ENCODE measurements around the gene PDCD4.
"Not testable (repeated sequence)": the region's sequence is repeated elsewhere in the genome, so short reads cannot be mapped to it uniquely, and the experiment has no call there.

Gene PDCD4

DNA sequence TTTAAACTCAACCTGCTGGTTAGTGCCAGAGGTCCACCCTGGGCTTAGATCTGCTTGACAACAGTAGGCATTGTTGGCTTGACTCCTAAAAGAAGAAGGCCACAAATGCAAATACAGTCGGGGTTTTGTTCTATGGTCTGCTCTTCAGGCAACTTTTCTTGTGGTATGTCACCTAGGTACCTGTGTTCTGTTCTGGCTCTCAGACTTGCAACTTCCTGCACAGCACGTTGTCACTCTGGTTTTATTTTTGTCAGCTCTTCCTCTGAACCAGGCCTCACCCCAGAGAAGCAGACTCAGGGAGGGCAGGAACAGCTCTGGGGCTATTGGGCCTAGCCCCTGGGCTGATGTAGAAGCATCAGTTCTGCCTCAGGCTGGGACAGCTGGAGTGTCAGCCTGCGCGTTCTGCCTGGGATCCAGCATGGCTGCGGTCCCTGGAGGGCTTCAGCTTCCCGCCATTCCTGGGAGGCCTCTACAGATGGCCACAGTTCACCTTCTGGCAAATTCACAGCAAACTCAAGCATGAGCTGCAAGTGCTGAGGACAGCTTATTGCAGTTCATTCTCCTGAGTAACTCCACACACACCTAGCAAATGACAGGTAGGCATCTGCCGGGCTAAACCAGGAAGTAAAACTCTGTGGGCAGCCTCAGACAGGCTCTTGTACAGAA is 11.0 kb upstream of the PDCD4 start:
- no peak for DNase-seq

- no peak for DNase-seq
Measured at GRCh38 chr10:110861476-110861875, 10.3 kb upstream of the PDCD4 start.

DNA sequence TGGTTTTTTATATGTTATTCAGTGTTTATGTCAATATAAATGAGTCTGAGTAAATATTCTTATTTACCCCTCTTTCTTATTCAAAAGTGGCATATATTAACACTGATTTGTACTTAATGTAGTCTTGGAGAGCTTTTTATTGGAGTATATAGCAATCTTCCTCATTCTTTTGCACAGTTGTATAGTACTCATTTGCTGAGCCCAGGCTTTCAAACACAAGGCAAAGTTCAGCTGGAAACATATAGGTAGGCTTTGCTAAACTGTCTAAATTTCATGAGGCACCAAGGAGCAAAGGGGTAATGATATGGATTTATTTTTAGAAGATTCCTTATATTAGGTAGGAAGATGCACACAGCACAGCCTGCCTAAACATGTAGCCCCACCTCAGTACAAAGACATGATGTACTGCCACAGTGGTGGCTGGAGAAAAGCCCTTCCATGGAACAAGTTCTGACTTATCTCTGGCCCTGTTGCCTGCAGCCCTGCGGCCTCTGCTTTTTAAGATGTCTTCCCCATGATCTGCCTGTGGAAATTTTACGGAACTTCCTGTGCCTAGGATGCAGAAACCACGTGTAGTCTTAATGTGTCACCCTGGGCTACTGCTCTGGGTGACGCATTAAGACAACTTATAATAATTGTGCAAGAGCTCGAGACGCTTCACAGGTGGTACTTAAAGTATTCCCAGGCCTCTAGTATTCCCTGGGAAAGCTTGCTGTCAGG is 9.6 kb upstream of the PDCD4 start:
- DNase-seq = no peak

- no peak for DNase-seq
Measured at GRCh38 chr10:110862961-110863360, 8.8 kb upstream of the PDCD4 start.

DNA sequence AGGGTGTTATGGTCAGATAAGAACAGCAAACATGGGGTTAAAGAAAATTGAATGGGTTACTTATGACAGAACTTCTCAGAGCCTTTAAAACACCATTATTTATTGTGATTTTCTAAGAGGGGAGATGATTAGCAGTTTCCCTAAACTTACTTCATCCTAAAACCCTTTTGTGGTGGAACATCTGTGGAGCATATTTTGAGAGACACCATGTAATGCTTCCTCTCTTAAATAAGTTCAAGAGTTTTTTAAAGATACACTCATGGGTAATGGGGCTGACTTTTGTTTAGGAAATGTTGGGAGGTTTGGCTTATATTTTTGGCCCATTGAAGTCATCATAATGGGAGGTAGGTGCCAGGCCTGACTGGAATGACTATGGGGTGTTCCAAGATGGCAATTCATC is 8.4 kb upstream of the PDCD4 start:
- no peak for DNase-seq

- no peak for DNase-seq
Measured at GRCh38 chr10:110863956-110864355, 7.8 kb upstream of the PDCD4 start.

DNA sequence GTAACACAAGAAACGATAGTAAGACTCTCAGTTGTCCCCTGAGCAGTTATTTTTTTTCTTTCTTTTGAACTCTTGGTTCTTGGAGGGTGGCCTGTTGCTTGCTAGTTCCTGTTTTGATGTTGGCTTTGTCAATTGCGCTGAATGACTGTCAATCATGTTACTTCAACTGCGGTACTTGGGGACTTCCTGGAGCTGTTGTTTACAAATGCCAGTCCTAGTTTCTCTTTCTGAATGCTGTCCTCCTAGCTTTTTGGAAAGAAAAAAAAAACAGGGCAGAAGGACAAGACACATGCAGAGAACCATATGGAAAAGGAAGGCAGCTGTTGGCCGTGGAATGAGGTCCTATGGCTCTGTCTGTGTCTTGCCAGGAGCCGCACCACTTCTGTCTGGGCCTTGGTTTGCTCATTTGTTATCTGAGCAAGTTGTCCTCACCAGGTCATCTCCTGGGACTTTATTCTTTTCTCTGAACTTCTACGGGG is 7.0 kb upstream of the PDCD4 start:
- DNase-seq = peak in 1 of 51 donors; percentile 28

DNA sequence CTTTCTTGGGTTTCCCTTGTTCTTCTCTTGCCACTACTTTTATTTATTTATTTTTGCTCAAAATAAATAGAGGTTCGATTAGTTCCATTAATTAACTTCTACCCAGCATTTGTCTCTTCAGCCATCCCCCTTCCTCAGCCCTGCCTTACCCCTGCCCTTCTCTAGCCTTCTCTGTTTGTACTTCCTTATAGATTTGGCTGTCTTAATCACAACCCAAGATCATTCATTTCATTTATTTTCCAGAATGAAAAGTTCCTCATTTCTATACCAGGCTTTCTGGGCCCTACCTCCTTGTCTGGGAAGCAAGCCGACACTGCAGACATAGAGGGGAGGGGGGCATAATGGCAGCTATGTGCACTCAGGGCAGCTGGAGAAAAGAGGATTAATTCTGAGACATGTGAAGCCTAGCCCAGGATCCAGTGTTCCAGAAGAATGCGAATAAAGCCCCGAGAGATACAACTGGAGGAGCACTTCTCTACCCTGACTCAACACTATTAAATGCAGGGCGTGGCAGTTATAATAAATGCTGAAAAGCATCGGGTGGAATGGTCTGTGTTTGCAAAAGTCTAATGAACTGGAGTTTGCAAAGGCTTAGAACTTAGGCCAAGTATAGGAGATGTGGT is 6.4 kb upstream of the PDCD4 start:
- no peak for DNase-seq

DNA sequence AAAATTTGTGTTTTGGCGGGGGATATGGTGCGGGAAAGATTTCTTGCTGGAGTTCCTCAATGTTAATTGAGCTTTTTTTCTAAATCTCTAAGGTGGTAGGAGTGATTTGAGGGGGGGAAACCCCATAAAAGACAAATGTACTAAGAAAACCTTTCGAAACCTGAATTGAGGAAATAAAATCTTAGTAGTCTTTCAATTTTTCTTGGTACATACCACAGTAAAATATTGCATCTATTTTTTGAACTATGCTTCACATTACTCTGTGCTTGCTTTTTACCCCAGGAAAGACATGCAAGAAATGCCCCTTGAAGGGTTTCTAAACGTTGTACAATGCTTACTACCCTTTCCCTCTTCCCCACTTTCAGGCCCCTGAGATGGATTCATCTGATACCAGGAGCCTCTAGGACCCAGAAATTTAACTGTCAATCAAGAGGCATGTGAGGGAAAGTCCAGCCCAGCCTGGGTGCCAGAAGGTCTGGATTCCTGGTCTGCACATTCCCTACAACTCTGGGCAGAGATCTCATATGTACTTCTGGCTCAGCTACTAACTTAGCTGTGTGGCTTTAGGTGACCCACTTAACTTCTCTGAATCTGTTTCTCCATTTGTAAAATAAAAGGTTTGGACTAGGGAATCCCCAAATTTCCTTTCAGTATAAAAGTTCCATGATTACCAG is 5.8 kb upstream of the PDCD4 start:
- DNase-seq = no peak

DNA sequence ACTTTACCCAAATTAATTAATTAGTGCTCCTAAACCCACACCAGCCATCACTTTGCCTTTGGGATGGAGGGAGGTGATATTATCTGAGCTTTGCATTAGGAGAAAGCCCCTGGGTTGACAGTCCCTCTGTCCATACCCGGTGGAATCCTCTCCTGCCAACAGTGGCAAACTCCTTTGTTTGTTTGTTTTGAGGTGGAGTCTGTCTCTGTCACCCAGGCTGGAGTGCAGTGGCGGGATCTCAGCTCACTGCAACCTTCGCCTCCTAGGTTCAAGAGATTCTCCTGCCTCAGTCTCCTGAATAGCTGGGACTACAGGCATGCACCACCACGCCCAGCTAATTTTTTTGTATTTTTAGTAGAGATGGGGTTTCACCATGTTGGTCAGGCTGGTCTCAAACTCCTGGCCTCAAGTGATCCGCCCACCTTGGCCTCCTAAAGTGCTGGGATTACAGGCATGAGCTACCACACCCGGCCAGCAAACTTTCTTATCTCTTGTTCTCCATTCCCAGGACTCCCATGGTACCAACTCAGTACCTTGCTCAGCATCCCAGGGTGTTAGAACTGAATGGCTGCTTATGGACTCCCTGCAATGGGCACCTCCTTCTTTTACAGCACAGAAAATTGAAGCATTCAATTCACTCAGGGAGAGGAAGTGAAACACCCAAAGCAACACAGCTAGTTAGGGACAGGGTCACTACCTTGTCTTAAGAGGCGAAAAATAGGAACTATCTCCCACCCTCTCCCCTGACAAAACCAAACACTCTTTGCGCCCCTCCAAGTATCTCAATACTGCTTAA is 4.5 kb upstream of the PDCD4 start:
- not testable (repeated sequence) for DNase-seq

DNA sequence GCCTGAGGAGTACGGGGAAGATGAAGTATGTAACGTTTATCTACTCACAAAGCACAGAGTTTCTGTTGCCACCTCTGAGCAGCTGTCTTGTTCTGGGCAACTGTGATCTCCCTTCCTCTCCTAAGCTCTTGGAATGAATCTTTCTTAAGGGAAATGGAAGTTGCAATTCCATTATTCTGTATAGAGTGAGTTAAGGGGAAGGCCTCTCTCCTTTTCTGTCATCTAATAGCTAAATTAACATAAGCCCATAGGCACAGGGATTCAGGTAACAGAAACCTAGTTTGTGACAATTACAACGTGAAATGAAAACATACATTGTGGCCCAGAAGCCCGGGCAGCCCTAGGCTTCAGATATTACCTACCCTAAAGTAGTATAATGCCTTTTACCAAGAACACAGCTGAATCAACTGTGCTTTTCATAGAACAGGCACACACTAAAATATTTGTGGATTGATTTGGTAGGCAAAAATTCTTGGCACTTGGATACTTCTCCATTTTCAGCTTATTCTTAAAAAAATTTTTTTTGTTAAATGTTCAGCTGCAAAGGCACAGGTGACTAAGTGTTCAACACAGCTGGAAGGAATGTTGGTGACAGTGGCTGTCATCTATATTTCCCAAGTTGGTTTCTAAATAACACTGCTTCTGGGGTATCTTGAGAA is 3.8 kb upstream of the PDCD4 start:
- no peak for DNase-seq

DNA sequence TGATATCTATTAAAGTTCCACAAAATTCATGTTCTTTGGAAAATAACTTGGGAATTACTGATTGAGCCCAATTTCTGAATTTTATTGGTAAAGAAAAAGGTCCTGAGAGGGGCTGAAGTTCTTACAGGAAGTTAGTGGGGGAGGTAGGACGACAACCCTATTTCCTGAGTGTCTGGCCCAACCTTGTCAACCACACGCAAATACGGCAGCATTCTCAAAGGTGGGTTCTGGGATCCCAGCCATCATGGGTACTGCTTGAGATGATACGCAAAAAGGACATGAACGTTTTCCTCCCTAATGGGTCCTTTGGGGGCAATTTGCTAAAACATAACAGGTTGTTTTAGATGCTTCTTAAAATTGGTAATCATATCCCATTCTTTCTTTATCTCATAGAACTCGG is 2.7 kb upstream of the PDCD4 start:
- no peak for DNase-seq

- no peak for DNase-seq
Measured at GRCh38 chr10:110870823-110871297, 868 bp upstream of the PDCD4 start.

GRCh38 chr10:110872145-110872983 is 636 bp downstream of the PDCD4 start:
- peak in 38 of 51 donors; percentile 31 to 83 (median 62) for DNase-seq

- peak in 1 of 51 donors; percentile 47 for DNase-seq
Measured at GRCh38 chr10:110872984-110873923, 1.5 kb downstream of the PDCD4 start.

DNA sequence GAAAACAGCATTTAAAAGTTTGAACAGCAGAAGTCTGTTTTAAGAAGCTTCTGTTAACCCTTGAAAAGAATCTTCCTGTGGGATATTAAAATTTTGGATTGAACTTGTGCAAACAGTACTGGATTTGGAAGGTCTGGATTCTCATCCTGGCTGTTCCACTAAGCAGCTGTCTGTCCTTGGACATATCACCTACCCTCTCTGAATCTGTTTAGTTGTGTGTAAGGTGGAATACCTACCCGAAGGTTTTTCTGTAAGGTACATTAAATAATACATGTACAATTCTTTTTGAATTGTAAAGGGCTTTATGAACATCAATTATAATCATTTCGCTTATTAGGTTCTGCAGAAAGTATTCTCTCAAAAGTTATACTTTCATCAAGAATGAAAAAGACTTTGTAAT is 2.2 kb downstream of the PDCD4 start:
- no peak for DNase-seq

DNA sequence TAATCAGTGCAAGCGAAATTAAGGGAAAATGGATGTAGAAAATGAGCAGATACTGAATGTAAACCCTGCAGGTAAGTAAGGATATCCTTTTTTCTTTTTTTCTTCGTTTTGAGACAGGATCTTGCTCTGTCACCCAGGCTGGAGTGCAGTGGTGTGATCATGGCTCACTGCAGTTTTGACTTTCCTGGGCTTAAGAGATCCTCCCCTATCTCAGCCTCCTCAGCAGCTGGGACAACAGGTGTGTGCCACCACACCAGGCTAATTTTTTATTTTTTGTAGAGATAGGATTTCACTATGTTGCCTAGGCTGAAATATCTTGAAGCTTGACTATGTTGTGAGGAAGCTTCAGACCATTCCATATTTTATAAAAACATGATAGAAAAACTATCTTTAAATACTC is 4.3 kb downstream of the PDCD4 start:
- no peak for DNase-seq

DNA sequence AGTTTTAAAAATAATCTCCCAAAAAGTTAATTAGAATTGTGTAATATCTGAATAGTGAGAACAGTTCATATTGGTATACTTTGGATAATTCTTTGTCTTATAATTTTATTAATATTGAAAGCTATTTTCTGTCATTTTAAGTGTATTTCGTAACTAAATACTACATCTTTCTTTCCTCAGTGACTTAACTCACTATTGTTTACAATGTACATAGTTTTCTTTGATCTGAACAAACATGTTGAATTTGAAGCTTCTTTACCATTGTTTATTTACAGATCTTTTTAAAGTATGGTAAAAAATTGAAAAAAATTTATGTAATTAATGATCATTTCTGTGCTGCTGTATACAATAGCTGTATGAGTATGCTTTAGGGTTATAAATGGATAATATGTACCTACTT is 5.1 kb downstream of the PDCD4 start:
- DNase-seq = no peak

Measured in hypothalamus (tissue), 51 donors.